Brain pericyte (primary cell): Measurements from ENCODE around the gene KATNB1.

Source experiments
- DNase-seq: peaks from one replicate; pipeline ENCODE4 v3.0.0-alpha.2; 2012; ENCODE audit warnings: low read depth, low spot score

KATNB1 gene

GRCh38 chr16:57735755-57736418 lies at the start of gene KATNB1:
TSS of gene KATNB1 (plus strand) at chr16:57735770. CDS start at chr16:57737244, 1,474 bp downstream.
- DNase-seq = no peak

- DNase-seq = no peak
These were observed 49.0 kb upstream of the KATNB1 start for GRCh38 chr16:57686577-57686976.

GRCh38 chr16:57687363-57687929 lies 48.1 kb upstream of the KATNB1 start:
- DNase-seq = no peak

GRCh38 chr16:57688487-57688986 lies 47.0 kb upstream of the KATNB1 start:
- no peak for DNase-seq

- DNase-seq = no peak
These were observed 46.4 kb upstream of the KATNB1 start for GRCh38 chr16:57688987-57689761.

GRCh38 chr16:57689762-57690558 lies 45.6 kb upstream of the KATNB1 start:
- no peak for DNase-seq

GRCh38 chr16:57690782-57691471 lies 44.6 kb upstream of the KATNB1 start:
- no peak for DNase-seq

- DNase-seq = no peak
These were observed 42.9 kb upstream of the KATNB1 start for GRCh38 chr16:57692636-57693035.

GRCh38 chr16:57693550-57693949 lies 42.0 kb upstream of the KATNB1 start:
- no peak for DNase-seq

GRCh38 chr16:57694231-57694724 lies 41.3 kb upstream of the KATNB1 start:
- DNase-seq = no peak

- no peak for DNase-seq
These were observed 40.6 kb upstream of the KATNB1 start, which contains the start of gene DRC7 for GRCh38 chr16:57694725-57695679. TSS of gene DRC7 (plus strand) at chr16:57694806. CDS start at chr16:57697950, 3,144 bp downstream.

- no peak for DNase-seq
These were observed 39.9 kb upstream of the KATNB1 start for GRCh38 chr16:57695680-57696069.

GRCh38 chr16:57696240-57696639 lies 39.3 kb upstream of the KATNB1 start:
- DNase-seq = no peak

GRCh38 chr16:57697896-57698537 lies 37.6 kb upstream of the KATNB1 start:
- DNase-seq = no peak

GRCh38 chr16:57698812-57699405 lies 36.7 kb upstream of the KATNB1 start:
- no peak for DNase-seq

- DNase-seq = no peak
These were observed 36.1 kb upstream of the KATNB1 start for GRCh38 chr16:57699481-57699880.

- no peak for DNase-seq
These were observed 35.7 kb upstream of the KATNB1 start for GRCh38 chr16:57699899-57700298.

GRCh38 chr16:57700781-57701551 lies 34.6 kb upstream of the KATNB1 start:
- no peak for DNase-seq
